Measurements from ENCODE around the gene C7orf57. TPM values are rescaled to one million over a fixed set of nuclear protein-coding genes. Genes with fewer than 3 reads are reported as not detected.

The C7orf57 gene
- total and polyA plus RNA-seq, 2 experiments from 2014 or later = 0.42 to 2.1 TPM

DNA sequence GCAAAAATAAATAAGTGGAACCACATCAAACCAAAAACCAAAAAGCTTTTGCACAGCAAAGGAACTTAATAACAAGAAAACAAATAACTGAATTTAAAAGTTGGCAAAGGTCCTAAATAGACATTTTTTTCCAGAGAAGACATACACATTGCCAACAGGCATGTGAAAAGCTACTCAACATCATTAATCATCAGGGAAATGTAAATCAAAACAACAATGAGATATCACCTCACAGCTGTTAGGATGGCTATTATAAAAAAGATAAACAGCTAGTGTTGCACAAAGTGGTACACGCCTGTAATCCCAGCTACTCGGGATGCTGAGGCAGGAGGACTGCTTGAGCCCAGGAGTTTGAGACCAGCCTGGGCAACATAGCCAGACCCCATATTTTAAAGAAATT lies 4.2 kb upstream of the C7orf57 start:
- no peaks in the 10 kb centered on the region for H3F3A ChIP-seq (replicated peaks; ENCODE audit: low read depth)
- no peak overlapping the region for H3K27ac ChIP-seq (ENCODE audit: low read depth)
- TF ChIP-seq STAT1 (IDR thresholded peaks at IDR 0.05; ENCODE audit: unreplicated experiment) = no peak
- TF ChIP-seq, protein P1, sequence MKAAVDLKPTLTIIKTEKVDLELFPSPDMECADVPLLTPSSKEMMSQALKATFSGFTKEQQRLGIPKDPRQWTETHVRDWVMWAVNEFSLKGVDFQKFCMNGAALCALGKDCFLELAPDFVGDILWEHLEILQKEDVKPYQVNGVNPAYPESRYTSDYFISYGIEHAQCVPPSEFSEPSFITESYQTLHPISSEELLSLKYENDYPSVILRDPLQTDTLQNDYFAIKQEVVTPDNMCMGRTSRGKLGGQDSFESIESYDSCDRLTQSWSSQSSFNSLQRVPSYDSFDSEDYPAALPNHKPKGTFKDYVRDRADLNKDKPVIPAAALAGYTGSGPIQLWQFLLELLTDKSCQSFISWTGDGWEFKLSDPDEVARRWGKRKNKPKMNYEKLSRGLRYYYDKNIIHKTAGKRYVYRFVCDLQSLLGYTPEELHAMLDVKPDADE (IDR thresholded peaks at IDR 0.05) = no peak
- TF ChIP-seq, protein P2, sequence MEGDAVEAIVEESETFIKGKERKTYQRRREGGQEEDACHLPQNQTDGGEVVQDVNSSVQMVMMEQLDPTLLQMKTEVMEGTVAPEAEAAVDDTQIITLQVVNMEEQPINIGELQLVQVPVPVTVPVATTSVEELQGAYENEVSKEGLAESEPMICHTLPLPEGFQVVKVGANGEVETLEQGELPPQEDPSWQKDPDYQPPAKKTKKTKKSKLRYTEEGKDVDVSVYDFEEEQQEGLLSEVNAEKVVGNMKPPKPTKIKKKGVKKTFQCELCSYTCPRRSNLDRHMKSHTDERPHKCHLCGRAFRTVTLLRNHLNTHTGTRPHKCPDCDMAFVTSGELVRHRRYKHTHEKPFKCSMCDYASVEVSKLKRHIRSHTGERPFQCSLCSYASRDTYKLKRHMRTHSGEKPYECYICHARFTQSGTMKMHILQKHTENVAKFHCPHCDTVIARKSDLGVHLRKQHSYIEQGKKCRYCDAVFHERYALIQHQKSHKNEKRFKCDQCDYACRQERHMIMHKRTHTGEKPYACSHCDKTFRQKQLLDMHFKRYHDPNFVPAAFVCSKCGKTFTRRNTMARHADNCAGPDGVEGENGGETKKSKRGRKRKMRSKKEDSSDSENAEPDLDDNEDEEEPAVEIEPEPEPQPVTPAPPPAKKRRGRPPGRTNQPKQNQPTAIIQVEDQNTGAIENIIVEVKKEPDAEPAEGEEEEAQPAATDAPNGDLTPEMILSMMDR (conservative IDR thresholded peaks at IDR 0.05; ENCODE audit: low read depth in 2 of 2) = no peak
- TF ChIP-seq ZNF331 (CRISPR knock-in tag; IDR thresholded peaks at IDR 0.05; ENCODE audit: low read depth) = no peak
- no peak for TF ChIP-seq REST (IDR thresholded peaks at IDR 0.05; ENCODE audit: unreplicated experiment)
- TF ChIP-seq NANOG (IDR thresholded peaks at IDR 0.05; ENCODE audit: borderline replicate concordance) = no peak
- TF ChIP-seq POLR2AphosphoS5 (IDR thresholded peaks at IDR 0.05; ENCODE audit: low read depth) = no peak
- TF ChIP-seq JUNB (IDR thresholded peaks at IDR 0.05; ENCODE audit: unreplicated experiment) = no peak
- no peak for TF ChIP-seq EZH2 (IDR thresholded peaks at IDR 0.05; ENCODE audit: low read depth, unreplicated experiment)
- no peak for TF ChIP-seq ZNF462 (CRISPR knock-in tag; IDR thresholded peaks at IDR 0.05)
- TF ChIP-seq ZNF114 (CRISPR knock-in tag; IDR thresholded peaks at IDR 0.05) = no peak
- TF ChIP-seq EZH2phosphoT487 (IDR thresholded peaks at IDR 0.05; ENCODE audit: unreplicated experiment) = no peak
- TF ChIP-seq CREB1 (CRISPR knock-in tag; IDR thresholded peaks at IDR 0.05; ENCODE audit: low read depth) = no peak
- Mint-ChIP-seq H3K4me1 (peaks cover 3% of the 10 kb centered on the region; the same call in 1 of the 3 replicates), H3K9me3 (no peaks in the 10 kb centered on the region), H3K36me3 (ENCODE audit: low read depth) (no peaks in the 10 kb centered on the region), H3K27ac (no peak overlapping the region), H3K4me3 (no peak overlapping the region), H3K27me3 (ENCODE audit: insufficient read depth, low read depth, poor library complexity) (peaks cover 14% of the 10 kb centered on the region)
- no peak overlapping the region for H3K4me2 ChIP-seq
- no peaks in the 10 kb centered on the region for H4K20me1 ChIP-seq (replicated peaks; ENCODE audit: insufficient read depth)
- no peaks in the 10 kb centered on the region for H3K36me3 ChIP-seq (ENCODE audit: insufficient read depth)
- no peaks in the 10 kb centered on the region for H3K9me2 ChIP-seq (ENCODE audit: insufficient read depth)
- no peaks in the 10 kb centered on the region for H3K79me2 ChIP-seq (replicated peaks; ENCODE audit: insufficient read depth)
- H3K27me3 ChIP-seq (ENCODE audit: insufficient read depth) = peaks cover 20% of the 10 kb centered on the region
- no peak overlapping the region for H3K4me3 ChIP-seq
- H2AFZ ChIP-seq = no peak overlapping the region
- ATAC-seq (no peak), DNase-seq (ENCODE audit: low spot score) (no peak)
- no peaks in the 10 kb centered on the region for H3K4me1 ChIP-seq (ENCODE audit: insufficient read depth)
